HEK293 (cell line): Measurements from ENCODE around the gene UNC5CL.

Experiments
- CTCF ChIA-PET: fragments of 350-600 bp; formaldehyde crosslinking; extraction: SDS; loops from one replicate; lab custom pipeline; 2021; ENCODE audit warnings: antibody characterized with exemption; lab: Yijun Ruan, JAX
- POLR2A ChIA-PET: fragments of 300-600 bp; formaldehyde crosslinking; extraction: SDS; loops from one replicate; lab custom pipeline; 2020; ENCODE audit warnings: antibody characterized with exemption, inconsistent platforms; lab: Yijun Ruan, JAX
- H3K27ac ChIP-seq: fragments of 200-500 bp; sonication (Bioruptor generic); 2 replicates; pipeline ENCODE4 v1.5.1; 2014; ENCODE audit warnings: low read depth, low read length, control low read depth, inconsistent platforms; ENCODE audit errors: extremely low read depth
- H3K36me3 ChIP-seq, 2 experiments: fragments of 200-500 bp in 1 of 2; sonication (Bioruptor generic) in 1 of 2; 1 replicate in 1 of 2; 2 replicates in 1 of 2; pipeline ENCODE4 v1.5.1; 2014 to 2017; ENCODE audit warnings: inconsistent platforms in 2 of 2, low read length in 2 of 2; ENCODE audit not compliant: control insufficient read depth in 2 of 2, insufficient read depth in 1 of 2
- H3K4me1 ChIP-seq: fragments of 200-500 bp; sonication (Bioruptor generic); 2 replicates; pipeline ENCODE4 v1.5.1; 2014; ENCODE audit warnings: mild to moderate bottlenecking, low read length, inconsistent platforms; ENCODE audit not compliant: control insufficient read depth, insufficient read depth
- H3K4me3 ChIP-seq: 2 replicates; pipeline ENCODE4 v1.5.1; 2011; ENCODE audit warnings: low read depth, mild to moderate bottlenecking, control low read depth, low read length, moderate library complexity
- H3K9me3 ChIP-seq: fragments of 200-500 bp; sonication (Bioruptor generic); 2 replicates; pipeline ENCODE4 v1.5.1; 2014; ENCODE audit warnings: low read depth, low read length, inconsistent platforms; ENCODE audit not compliant: control insufficient read depth, insufficient read depth
- AEBP2 ChIP-seq: fragments of 450-650 bp; formaldehyde crosslinking; IDR thresholded peaks from 2 replicates; pipeline ENCODE4 v1.5.1; 2016; ENCODE audit warnings: missing biosample characterization, missing genetic modification characterization, borderline replicate concordance
- BCL11A ChIP-seq: fragments of 450-650 bp; formaldehyde crosslinking; IDR thresholded peaks from 2 replicates; pipeline ENCODE4 v1.5.1; 2016; ENCODE audit warnings: low read depth, missing biosample characterization, missing genetic modification characterization
- IKZF3 ChIP-seq: fragments of 450-650 bp; IDR thresholded peaks from 2 replicates; pipeline ENCODE4 v1.5.0; 2018; ENCODE audit warnings: missing biosample characterization, mild to moderate bottlenecking, missing genetic modification characterization, moderate library complexity
- TCF7L2 ChIP-seq: IDR thresholded peaks from 2 replicates; pipeline ENCODE4 v1.6.1; 2011; ENCODE audit warnings: low read depth, mild to moderate bottlenecking, inconsistent platforms, low read length, moderate library complexity, borderline replicate concordance
- ZBTB10 ChIP-seq: fragments of 450-650 bp; formaldehyde crosslinking; IDR thresholded peaks from 2 replicates; pipeline ENCODE4 v1.5.1; 2016; ENCODE audit warnings: missing biosample characterization, missing genetic modification characterization
- ZBTB44 ChIP-seq: fragments of 450-650 bp; IDR thresholded peaks from 2 replicates; pipeline ENCODE4 v1.5.1; 2018; ENCODE audit warnings: missing biosample characterization, mild to moderate bottlenecking, missing genetic modification characterization
- ZIC2 ChIP-seq: fragments of 450-650 bp; formaldehyde crosslinking; IDR thresholded peaks from 2 replicates; pipeline ENCODE4 v1.5.1; 2016; ENCODE audit warnings: missing biosample characterization, missing genetic modification characterization
- ZNF133 ChIP-seq: fragments of 450-650 bp; formaldehyde crosslinking; IDR thresholded peaks from 2 replicates; pipeline ENCODE4 v1.5.1; 2016; ENCODE audit warnings: missing biosample characterization, missing genetic modification characterization
- ZNF16 ChIP-seq: fragments of 450-650 bp; formaldehyde crosslinking; IDR thresholded peaks from 2 replicates; pipeline ENCODE4 v1.5.1; 2016; ENCODE audit warnings: low read depth, missing biosample characterization, missing genetic modification characterization
- ZNF214 ChIP-seq: fragments of 450-650 bp; formaldehyde crosslinking; IDR thresholded peaks from 2 replicates; pipeline ENCODE4 v1.5.1; 2017; ENCODE audit warnings: missing biosample characterization, mild to moderate bottlenecking, missing genetic modification characterization, borderline replicate concordance
- ZNF221 ChIP-seq: fragments of 450-650 bp; formaldehyde crosslinking; IDR thresholded peaks from 2 replicates; pipeline ENCODE4 v1.5.1; 2017; ENCODE audit warnings: missing biosample characterization, missing genetic modification characterization, borderline replicate concordance
- ZNF223 ChIP-seq: fragments of 450-650 bp; formaldehyde crosslinking; IDR thresholded peaks from 2 replicates; pipeline ENCODE4 v1.5.1; 2016; ENCODE audit warnings: missing biosample characterization, missing genetic modification characterization
- ZNF311 ChIP-seq: fragments of 450-650 bp; formaldehyde crosslinking; IDR thresholded peaks from 2 replicates; pipeline ENCODE4 v1.5.1; 2017; ENCODE audit warnings: missing biosample characterization, missing genetic modification characterization, borderline replicate concordance
- ZNF362 ChIP-seq: fragments of 450-650 bp; formaldehyde crosslinking; IDR thresholded peaks from 2 replicates; pipeline ENCODE4 v1.5.1; 2016; ENCODE audit warnings: missing biosample characterization, missing genetic modification characterization
- ZNF366 ChIP-seq: fragments of 450-650 bp; formaldehyde crosslinking; conservative IDR thresholded peaks from 2 replicates; pipeline ENCODE4 v1.5.1; 2016; ENCODE audit warnings: missing biosample characterization, missing genetic modification characterization
- ZNF433 ChIP-seq: fragments of 450-650 bp; formaldehyde crosslinking; IDR thresholded peaks from 2 replicates; pipeline ENCODE4 v1.5.1; 2016; ENCODE audit warnings: missing biosample characterization, missing genetic modification characterization, low read depth
- ZNF473 ChIP-seq: fragments of 450-650 bp; formaldehyde crosslinking; IDR thresholded peaks from 2 replicates; pipeline ENCODE4 v1.5.1; 2017; ENCODE audit warnings: missing biosample characterization, missing genetic modification characterization
- ZNF549 ChIP-seq: fragments of 450-650 bp; IDR thresholded peaks from 2 replicates; pipeline ENCODE4 v1.5.1; 2018; ENCODE audit warnings: missing biosample characterization, missing genetic modification characterization, mild to moderate bottlenecking, inconsistent platforms, moderate library complexity
- ZNF561 ChIP-seq: fragments of 450-650 bp; IDR thresholded peaks from 2 replicates; pipeline ENCODE4 v1.5.1; 2018; ENCODE audit warnings: missing biosample characterization, missing genetic modification characterization, borderline replicate concordance
- ZNF571 ChIP-seq: fragments of 450-650 bp; formaldehyde crosslinking; IDR thresholded peaks from 2 replicates; pipeline ENCODE4 v1.5.0; 2017; ENCODE audit warnings: missing biosample characterization, missing genetic modification characterization
- ZNF585B ChIP-seq: fragments of 450-650 bp; formaldehyde crosslinking; IDR thresholded peaks from 2 replicates; pipeline ENCODE4 v1.5.1; 2016; ENCODE audit warnings: missing biosample characterization, missing genetic modification characterization
- ZNF629 ChIP-seq: fragments of 450-650 bp; formaldehyde crosslinking; IDR thresholded peaks from 2 replicates; pipeline ENCODE4 v1.5.1; 2017; ENCODE audit warnings: missing biosample characterization, missing genetic modification characterization
- ZNF776 ChIP-seq: fragments of 450-650 bp; formaldehyde crosslinking; IDR thresholded peaks from 2 replicates; pipeline ENCODE4 v1.5.0; 2017; ENCODE audit warnings: missing biosample characterization, missing genetic modification characterization, borderline replicate concordance

Gene UNC5CL

GRCh38 chr6:40982917-40983316 lies 56.1 kb downstream of the UNC5CL start:
- CTCF ChIA-PET = interaction anchor here (0.7 to 1.4 kb wide), 4 partner anchors 29 to 654 kb away, joined by 3 read pairs; no protein-coding TSS in a partner anchor
- POLR2A ChIA-PET = interaction anchor here (0.6 to 0.7 kb wide), 2 partner anchors 49 to 159 kb away, joined by 3 to 6 read pairs; no protein-coding TSS in a partner anchor
- no peaks in the 10 kb centered on the region for H3K36me3 ChIP-seq

GRCh38 chr6:40978687-40979289 lies 60.2 kb downstream of the UNC5CL start:
- POLR2A ChIA-PET = no interaction called here
- no peaks in the 10 kb centered on the region for H3K4me1 ChIP-seq
- H3K9me3 ChIP-seq = no peaks in the 10 kb centered on the region
- TF ChIP-seq ZNF16 (tag by site-specific recombination) (no peak), ZNF561 (tag by site-specific recombination) (no peak), TCF7L2 (no peak), ZNF585B (tag by site-specific recombination) (no peak), ZNF221 (no peak), ZIC2 (tag by site-specific recombination) (no peak), ZNF629 (no peak), ZBTB44 (no peak), ZNF362 (tag by site-specific recombination) (no peak), ZNF433 (tag by site-specific recombination) (no peak), ZNF549 (tag by site-specific recombination) (no peak), AEBP2 (tag by site-specific recombination) (no peak), ZBTB10 (no peak), ZNF311 (tag by site-specific recombination) (no peak), ZNF214 (tag by site-specific recombination) (no peak), ZNF776 (tag by site-specific recombination) (no peak)
- TF ChIP-seq, all 188 proteins: peak for 0
- CTCF ChIA-PET = no interaction called here
- Histone ChIP-seq H3K4me3 (no peak overlapping the region), H3K36me3 (no peaks in the 10 kb centered on the region), H3K27ac (no peak overlapping the region)

More at GRCh38 chr6:40982917-40983316, 56.1 kb downstream of the UNC5CL start:
- TF ChIP-seq ZNF571 (tag by site-specific recombination) = no peak
- TF ChIP-seq ZNF223 (tag by site-specific recombination) = no peak
- no peak for TF ChIP-seq IKZF3
- no peak for TF ChIP-seq ZNF133
- no peak for TF ChIP-seq ZNF366
- TF ChIP-seq ZNF473 (tag by site-specific recombination) = no peak
- TF ChIP-seq BCL11A (tag by site-specific recombination) = no peak
- H3K27ac ChIP-seq = no peak overlapping the region
- no peak overlapping the region for H3K4me3 ChIP-seq
- H3K9me3 ChIP-seq = no peaks in the 10 kb centered on the region
- H3K4me1 ChIP-seq = no peaks in the 10 kb centered on the region
